Right lobe of liver (tissue), 6 donors: ENCODE measurements around the gene REEP3. TPM values are rescaled to one million over a fixed set of nuclear protein-coding genes. Genes with fewer than 3 reads are reported as not detected.

Experiments used
- ATAC-seq, 4 donors: fragments of 200-7000 bp; cut with Tn5 transposase; one replicate each; pipeline ENCODE4 v1.9.1; 2020; ENCODE audit warnings: mild to moderate bottlenecking in 4 of 4, moderate library complexity in 4 of 4
- DNase-seq, 3 donors: peaks; one replicate each; pipeline ENCODE4 v3.0.0-alpha.2; 2020
- H3K27ac ChIP-seq, 3 donors: fragments of 200-600 bp; one replicate each; pipeline ENCODE4 v1.8.0; 2022
- H3K27me3 ChIP-seq, 2 donors: fragments of 200-600 bp; one replicate each; pipeline ENCODE4 v1.8.0; 2022
- H3K36me3 ChIP-seq, 4 donors: fragments of 200-600 bp; sonication (generic) in 1 of 4; one replicate each; pipeline versions ENCODE4 v1.5.1 to v1.8.0; 2017 to 2022; ENCODE audit warnings: control low read depth in 1 of 4
- H3K4me1 ChIP-seq, 4 donors: fragments of 200-600 bp; sonication (generic) in 1 of 4; one replicate each; pipeline versions ENCODE4 v1.5.1 to v1.8.0; 2017 to 2022; ENCODE audit warnings: control low read depth in 1 of 4
- H3K4me3 ChIP-seq, 3 donors: fragments of 200-600 bp; one replicate each; pipeline ENCODE4 v1.8.0; 2022
- H3K9me3 ChIP-seq, 4 donors: fragments of 200-600 bp; sonication (generic) in 1 of 4; one replicate each; pipeline versions ENCODE4 v1.5.1 to v1.8.0; 2017 to 2022; ENCODE audit warnings: control low read depth in 1 of 4
- POLR2A ChIP-seq: fragments of 450-650 bp; IDR thresholded peaks from one replicate; pipeline ENCODE4 v1.6.1; 2017; ENCODE audit warnings: antibody characterized with exemption, mild to moderate bottlenecking
- WGBS: methylation state at CpG from one replicate; pipeline ENCODE4 v1.1.6; 2018; ENCODE audit warnings: low coverage, low lambda C conversion rate; ENCODE audit not compliant: insufficient coverage; ENCODE audit errors: missing lambda C conversion rate; 5-methylcytosine and 5-hydroxymethylcytosine counted together
- intact Hi-C, 2 donors: fragments of 100-400 bp; cut with DNase I; formaldehyde crosslinking; loops; one replicate each; pipeline versions ENCODE4 v1.11.2 to v1.14.1; 2022
- total RNA-seq, 6 experiments: library from RNA; depleted of rRNA in 2 of 6; stranded (reverse); fragments of >200 nt in 2 of 6; fragmentation: NEBNext Ultra II Directional in 3 of 6; extraction: Animal tissue kit (Norgen Biotek cat#: 25700) in 3 of 6; gene quantifications; one replicate each; pipeline versions ENCODE4 v1.1.0 to v1.2.4, GENCODE V29; 2016 to 2023
- TF ChIP-seq, protein P1 (sequence below), 4 donors: fragments of 200-600 bp in 3 of 4; fragments of 450-650 bp in 1 of 4; IDR thresholded peaks; one replicate each; pipeline versions ENCODE4 v1.5.1 to v1.8.0; 2016 to 2022; ENCODE audit warnings: antibody characterized with exemption in 4 of 4, mild to moderate bottlenecking in 2 of 4
- donor health status: DM: no; HTN: yes; CAD: no.
- donor health status: DM: no; HTN: no; CAD: no.
- donor health status: DM: no; HTN: no; CAD: no.
- donor health status: DM: no; HTN: yes; CAD: no.
- donor health status: DM: no; HTN: yes; CAD: no.

Gene REEP3
- total RNA-seq, 6 experiments from 2014 or later = 21.1 to 38.8 (median 28.0) TPM

DNA sequence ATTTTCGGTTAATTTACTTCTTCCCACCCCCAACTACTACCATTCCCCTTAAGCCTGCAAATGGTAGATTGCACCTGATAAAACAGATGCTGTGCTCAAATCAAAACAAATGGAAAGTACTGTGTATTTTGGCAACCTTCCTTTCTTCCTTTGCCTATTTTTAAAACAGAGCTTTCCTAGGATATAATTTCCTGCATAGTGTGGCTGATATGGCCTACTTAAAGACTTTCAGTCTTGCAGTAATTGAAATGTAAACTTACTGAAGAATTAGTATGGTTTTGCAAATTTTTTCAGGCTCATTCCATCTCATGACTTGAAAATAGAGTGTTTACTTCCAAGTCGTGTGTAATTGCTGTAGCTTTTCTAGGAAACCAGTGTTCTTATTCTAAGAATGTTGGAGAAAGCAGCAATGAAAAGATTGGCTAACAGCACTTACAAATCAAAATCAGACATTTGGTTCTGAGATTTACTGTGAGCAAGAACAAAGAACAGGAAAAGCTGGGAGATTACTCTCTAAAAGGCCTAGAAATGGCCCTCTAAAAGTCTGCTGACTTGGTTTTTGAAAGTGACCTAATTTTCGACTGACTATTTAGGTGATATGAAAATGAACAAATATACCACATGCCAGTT is 52.0 kb downstream of the REEP3 start:
- no peak overlapping the region for H3K4me3 ChIP-seq
- no peaks in the 10 kb centered on the region for H3K27me3 ChIP-seq
- DNase-seq (no peak), ATAC-seq (peak; percentile 70 to 85 (median 84))
- H3K27ac ChIP-seq = peak overlapping the region in 2 of 3 donors; percentile 9 to 41
- no peaks in the 10 kb centered on the region for H3K9me3 ChIP-seq
- H3K4me1 ChIP-seq = peaks cover 0 to 18% (median 7%) of the 10 kb centered on the region in 4 donors
- no peaks in the 10 kb centered on the region for H3K36me3 ChIP-seq
- TF ChIP-seq POLR2A = no peak
- TF ChIP-seq, protein P1, sequence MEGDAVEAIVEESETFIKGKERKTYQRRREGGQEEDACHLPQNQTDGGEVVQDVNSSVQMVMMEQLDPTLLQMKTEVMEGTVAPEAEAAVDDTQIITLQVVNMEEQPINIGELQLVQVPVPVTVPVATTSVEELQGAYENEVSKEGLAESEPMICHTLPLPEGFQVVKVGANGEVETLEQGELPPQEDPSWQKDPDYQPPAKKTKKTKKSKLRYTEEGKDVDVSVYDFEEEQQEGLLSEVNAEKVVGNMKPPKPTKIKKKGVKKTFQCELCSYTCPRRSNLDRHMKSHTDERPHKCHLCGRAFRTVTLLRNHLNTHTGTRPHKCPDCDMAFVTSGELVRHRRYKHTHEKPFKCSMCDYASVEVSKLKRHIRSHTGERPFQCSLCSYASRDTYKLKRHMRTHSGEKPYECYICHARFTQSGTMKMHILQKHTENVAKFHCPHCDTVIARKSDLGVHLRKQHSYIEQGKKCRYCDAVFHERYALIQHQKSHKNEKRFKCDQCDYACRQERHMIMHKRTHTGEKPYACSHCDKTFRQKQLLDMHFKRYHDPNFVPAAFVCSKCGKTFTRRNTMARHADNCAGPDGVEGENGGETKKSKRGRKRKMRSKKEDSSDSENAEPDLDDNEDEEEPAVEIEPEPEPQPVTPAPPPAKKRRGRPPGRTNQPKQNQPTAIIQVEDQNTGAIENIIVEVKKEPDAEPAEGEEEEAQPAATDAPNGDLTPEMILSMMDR (IDR thresholded peaks at IDR 0.05) = no peak
- intact Hi-C loops = no loop called here
- WGBS = 7% methylated on average over 3 of the region's 3 CpGs

DNA sequence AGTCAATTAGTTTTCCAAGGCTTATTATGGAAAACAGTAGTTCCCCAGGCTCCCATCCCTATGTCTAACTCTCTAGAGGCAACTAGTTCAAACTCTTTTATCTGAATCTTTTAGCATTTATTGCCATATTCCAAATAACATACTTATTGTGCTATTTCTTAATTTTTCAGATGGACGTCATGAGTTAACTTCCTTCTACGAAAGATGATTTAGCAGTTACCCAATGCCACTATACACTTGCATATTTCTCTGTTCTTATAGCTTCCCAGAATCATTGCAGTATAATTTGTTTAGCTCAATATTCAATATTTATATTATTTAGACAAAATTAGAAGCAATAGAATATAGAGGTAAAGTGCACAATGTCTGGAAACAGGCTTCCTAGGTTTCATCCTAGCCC is 52.8 kb downstream of the REEP3 start:
- Histone ChIP-seq H3K36me3 (no peaks in the 10 kb centered on the region), H3K27me3 (no peaks in the 10 kb centered on the region), H3K9me3 (no peaks in the 10 kb centered on the region), H3K27ac (peak overlapping the region in 2 of 3 donors; percentile 9 to 41), H3K4me3 (no peak overlapping the region), H3K4me1 (peaks cover 0 to 18% (median 7%) of the 10 kb centered on the region in 4 donors)
- no peak for ATAC-seq
- WGBS = 52% methylated on average over 2 of the region's 2 CpGs
- TF ChIP-seq POLR2A = no peak
- TF ChIP-seq, protein P1 (IDR thresholded peaks at IDR 0.05) = no peak
- no peak for DNase-seq
- intact Hi-C loops = no loop called here

DNA sequence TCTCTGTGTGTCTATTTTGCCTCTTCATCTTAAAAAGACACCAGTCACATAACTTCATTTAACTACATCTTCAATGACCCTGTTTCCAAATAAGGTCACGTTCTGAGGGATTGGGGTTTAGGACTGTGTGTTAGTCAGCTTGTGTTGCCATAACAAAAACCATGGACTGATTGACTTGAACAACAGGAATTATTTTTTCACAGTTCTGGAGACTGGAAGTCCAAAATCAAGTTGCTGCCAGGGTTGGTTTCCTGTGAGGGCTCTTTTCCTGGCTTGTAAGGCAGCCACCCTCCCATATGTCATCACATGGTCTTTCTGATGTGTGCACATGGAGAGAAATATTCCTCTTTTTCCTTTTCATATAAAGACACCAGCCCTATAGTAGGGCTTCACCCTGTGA is 55.3 kb downstream of the REEP3 start:
- H3K27ac ChIP-seq = no peak overlapping the region

DNA sequence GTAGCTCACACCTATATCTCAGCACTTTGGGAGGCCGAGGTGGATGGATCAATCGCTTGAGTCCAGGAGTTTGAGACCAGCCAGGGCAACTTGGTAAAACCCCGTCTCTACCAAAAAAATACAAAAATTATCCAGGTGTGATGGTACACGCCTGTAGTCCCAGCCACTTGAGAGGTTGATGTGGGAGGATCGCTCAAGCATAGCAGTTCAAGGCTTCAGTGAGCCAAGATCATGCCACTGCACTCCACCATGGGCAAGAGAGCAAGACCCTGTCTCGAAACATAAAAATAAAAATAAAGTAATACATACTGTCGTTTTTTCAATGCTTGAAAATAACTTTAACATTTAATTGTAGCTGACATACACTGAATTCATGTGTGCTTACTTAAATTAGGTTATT is 57.3 kb downstream of the REEP3 start:
- ATAC-seq (no peak), DNase-seq (no peak)
- H3K27ac ChIP-seq = no peak overlapping the region
- intact Hi-C loops = no loop called here
- no peak overlapping the region for H3K4me3 ChIP-seq
- no peaks in the 10 kb centered on the region for H3K36me3 ChIP-seq
- 88% methylated on average over 7 of the region's 7 CpGs for WGBS
- peaks cover 0 to 8% (median 4%) of the 10 kb centered on the region in 4 donors for H3K4me1 ChIP-seq
- H3K27me3 ChIP-seq = no peaks in the 10 kb centered on the region
- no peak for TF ChIP-seq POLR2A
- TF ChIP-seq, protein P1 (IDR thresholded peaks at IDR 0.05) = no peak
- H3K9me3 ChIP-seq = no peaks in the 10 kb centered on the region

More for the DNA sequence above, 55.3 kb downstream of the REEP3 start:
- Histone ChIP-seq H3K27me3 (no peaks in the 10 kb centered on the region), H3K9me3 (no peaks in the 10 kb centered on the region), H3K4me3 (no peak overlapping the region), H3K4me1 (peaks cover 0 to 18% (median 7%) of the 10 kb centered on the region in 4 donors), H3K36me3 (no peaks in the 10 kb centered on the region)
- intact Hi-C loops = no loop called here
- WGBS = 70% methylated on average over 1 of the region's 1 CpG
- no peak for TF ChIP-seq POLR2A
- TF ChIP-seq, protein P1 (IDR thresholded peaks at IDR 0.05) = no peak
- ATAC-seq (no peak), DNase-seq (no peak)
